ENCODE data around the gene LHFPL2.
A peak's percentile ranks its signal among the peaks of the same experiment; 100 is the strongest.

LHFPL2 gene

DNA sequence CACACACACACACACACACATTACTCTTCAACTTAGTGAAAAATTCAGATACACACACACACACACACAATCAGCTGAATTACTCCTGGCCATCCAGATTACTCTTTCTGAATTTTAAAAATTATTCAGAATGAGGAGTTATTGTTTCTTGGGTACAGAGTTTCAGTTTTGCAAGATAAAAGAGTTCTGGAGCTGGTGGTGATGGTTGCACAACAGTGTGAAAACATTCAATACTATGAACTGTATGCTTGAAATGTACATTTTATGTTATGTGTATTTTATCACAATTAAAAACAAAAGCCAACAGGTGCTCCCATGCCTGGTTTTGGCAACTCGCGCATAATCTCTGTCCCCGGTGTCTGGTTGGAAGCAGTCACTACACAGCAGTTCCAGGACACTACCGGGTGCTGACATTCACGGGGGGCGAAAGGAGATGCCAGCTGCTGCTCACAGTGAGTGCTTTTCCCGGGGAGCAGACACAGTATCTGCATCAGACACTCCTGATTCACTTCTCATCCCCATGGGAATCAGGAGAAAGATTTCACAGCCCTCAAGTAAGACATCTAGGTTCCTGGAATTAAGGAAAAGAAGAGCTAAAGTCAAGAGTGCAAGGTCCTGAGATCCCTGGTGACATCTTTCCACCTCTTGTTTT, 55.7 kb downstream of the LHFPL2 start:
- no peak for DNase-seq

- no peak for DNase-seq
Measured at GRCh38 chr5:78591972-78592700, 56.4 kb downstream of the LHFPL2 start.

- DNase-seq = no peak
Measured at GRCh38 chr5:78591138-78591612, 57.4 kb downstream of the LHFPL2 start.

GRCh38 chr5:78589923-78590322, 58.6 kb downstream of the LHFPL2 start:
- DNase-seq = no peak

GRCh38 chr5:78588507-78588906, 60.1 kb downstream of the LHFPL2 start:
- DNase-seq = no peak

- no peak for DNase-seq
Measured at GRCh38 chr5:78587775-78588291, 60.7 kb downstream of the LHFPL2 start.

DNA sequence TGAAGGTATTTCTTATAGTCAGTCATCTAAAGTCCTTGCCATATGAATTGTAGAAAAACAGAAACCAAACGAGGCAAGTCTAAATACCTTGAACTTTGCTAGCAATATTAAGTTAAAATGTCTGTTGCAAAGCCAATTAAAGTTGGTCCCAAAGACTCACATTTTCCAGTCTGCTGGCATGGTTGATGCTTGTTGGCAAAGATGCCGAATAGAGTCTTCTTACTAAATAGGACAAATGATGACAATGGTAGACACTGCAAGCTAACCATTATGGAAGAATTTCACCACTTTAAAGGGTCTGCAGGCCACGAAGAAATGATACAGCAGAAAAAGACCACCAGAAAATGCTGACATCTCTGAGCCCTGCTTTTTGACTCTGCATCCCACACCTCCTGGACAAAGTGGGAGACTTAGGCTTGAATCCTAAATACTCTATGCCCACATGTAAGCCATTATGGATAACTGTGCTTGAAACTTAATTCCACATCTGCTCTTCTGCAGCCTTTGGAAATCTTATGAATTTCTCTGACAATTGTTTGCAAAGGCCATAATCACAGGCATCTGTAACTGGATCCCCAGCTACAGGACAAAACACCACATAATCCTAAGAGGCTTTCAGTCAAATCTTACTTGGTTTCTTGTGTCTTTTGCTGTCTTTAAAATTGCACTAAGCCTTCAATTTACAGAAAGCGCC, 61.3 kb downstream of the LHFPL2 start:
- no peak for DNase-seq

DNA sequence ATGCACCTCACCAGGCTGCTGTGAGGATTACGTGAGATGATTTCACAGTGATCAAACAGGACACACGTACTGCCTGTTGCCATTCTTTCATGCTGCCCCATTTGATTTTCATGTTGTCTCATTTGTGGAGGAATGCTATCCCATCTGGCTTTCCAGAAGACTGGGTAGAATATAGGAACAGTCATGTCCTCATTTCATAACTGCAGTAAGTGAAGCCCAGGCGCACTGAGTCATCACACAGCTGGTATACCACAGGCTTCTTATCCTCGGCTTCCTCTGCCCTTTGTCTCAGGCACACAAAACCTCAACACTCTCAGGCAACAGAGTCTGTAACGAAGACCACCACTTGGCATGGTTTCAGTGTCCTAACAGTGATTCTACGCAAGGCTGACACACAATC, 62.3 kb downstream of the LHFPL2 start:
- DNase-seq = peak; percentile 25

DNA sequence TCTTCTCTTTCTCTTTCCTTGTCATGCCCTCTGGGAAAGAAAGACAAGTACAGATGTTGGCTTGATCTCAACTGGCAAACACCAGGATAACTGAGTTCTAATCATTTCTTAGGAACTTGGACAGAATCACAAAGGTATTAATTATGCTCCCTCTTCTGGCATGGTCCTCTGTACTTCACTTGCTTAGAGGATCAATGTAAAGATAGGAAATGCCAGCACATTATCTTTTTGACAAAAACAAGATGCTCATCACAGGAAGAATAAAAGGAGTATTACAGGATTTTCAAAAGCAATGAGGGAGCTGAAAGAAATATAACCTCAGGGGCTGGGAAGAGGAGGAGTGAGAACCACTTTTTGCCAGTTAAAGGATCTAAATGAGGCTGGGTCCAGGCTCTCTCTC, 70.6 kb downstream of the LHFPL2 start:
- no peak for DNase-seq

GRCh38 chr5:78577071-78577807, 71.3 kb downstream of the LHFPL2 start:
- DNase-seq = no peak

- DNase-seq = no peak
Measured at GRCh38 chr5:78576376-78576775, 72.2 kb downstream of the LHFPL2 start.

- DNase-seq = peak; percentile 34
Measured at GRCh38 chr5:78574731-78575161, 73.8 kb downstream of the LHFPL2 start.

DNA sequence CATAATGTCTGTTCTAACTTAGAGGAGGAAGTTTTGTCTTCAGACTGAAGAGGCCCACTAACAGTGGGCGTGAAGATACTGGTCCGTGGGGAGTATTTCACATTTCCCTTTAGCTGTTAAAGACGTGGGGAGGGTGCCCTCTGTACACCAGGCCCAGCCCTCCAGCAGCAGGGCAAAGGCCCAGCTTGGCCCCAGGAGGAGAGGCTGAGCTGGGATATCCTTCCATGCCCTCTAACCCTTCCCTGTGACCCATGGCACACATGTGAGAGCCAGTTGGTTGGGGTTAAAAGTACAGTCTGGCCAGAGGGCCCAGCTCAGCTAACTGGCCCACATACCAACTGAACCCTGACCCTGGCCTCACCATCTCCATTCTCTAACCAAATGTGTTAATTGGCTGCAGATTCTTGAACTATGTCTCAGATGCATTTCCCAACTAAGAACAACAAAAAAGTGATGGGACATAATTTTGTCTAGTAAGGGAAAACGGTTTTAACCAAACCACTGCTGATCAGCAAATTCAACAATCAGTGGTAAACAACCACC, 74.4 kb downstream of the LHFPL2 start:
- DNase-seq = no peak

DNA sequence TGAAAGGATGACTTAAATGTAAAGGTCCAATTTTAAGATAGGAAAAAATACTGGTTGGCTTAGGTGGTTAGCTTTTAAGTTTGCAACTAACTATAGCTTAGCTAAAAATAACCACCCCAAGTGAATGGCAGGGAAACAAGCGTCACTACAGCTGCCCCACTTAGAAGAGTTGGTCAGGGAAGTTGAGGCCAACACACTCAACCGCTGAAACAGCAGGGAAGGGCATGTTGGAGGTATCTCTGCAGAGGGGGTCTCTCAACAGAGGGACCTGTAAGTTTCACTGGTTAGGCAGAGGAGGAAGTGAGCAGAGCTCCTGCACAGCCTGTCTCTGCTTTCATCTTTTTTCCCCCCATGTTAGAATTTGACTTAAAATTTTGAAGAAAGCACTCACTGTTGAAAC, 75.3 kb downstream of the LHFPL2 start:
- DNase-seq = no peak

GRCh38 chr5:78570646-78571045, 77.9 kb downstream of the LHFPL2 start:
- DNase-seq = no peak

DNA sequence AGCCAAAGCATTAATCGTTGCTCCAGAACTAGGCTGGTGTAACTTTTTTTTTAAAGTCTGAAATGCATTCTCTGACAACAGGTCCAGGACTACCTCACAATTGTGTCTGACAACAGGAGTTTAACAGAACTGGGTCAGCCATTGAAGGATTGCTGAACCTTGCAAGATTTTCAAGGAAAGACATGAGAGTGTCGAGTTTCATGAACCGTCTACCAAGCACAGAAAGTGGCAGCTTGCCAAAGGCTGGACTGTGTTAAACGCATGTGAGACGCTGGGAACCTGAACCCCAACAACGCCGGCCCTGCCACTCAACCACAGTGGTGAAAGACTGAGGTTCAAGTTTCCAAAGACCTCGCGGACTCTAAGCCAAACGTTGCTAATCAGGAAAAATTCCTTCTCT, 79.1 kb downstream of the LHFPL2 start:
- DNase-seq = no peak

- no peak for DNase-seq
Measured at GRCh38 chr5:78568676-78569075, 79.9 kb downstream of the LHFPL2 start.

GRCh38 chr5:78568212-78568611, 80.4 kb downstream of the LHFPL2 start:
- DNase-seq = no peak

DNA sequence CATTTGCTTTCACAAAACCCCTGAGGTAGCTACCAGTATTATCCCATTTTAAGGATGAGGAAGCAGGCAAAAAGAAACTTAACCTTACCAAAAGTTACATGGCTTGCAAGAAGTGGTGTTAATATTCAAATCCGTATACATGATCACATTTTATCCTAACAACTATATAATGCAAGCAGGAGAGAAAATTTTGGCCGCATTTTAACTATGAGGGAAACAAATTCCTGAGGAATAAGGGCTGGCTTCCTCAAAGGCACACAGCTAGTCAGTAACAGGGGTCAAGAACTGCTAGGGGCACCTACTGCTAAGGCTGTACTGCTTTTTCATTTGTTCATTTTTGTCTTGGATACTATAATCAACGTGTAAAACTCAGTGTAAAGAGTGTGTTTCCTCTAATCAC, 81.0 kb downstream of the LHFPL2 start:
- no peak for DNase-seq

DNA sequence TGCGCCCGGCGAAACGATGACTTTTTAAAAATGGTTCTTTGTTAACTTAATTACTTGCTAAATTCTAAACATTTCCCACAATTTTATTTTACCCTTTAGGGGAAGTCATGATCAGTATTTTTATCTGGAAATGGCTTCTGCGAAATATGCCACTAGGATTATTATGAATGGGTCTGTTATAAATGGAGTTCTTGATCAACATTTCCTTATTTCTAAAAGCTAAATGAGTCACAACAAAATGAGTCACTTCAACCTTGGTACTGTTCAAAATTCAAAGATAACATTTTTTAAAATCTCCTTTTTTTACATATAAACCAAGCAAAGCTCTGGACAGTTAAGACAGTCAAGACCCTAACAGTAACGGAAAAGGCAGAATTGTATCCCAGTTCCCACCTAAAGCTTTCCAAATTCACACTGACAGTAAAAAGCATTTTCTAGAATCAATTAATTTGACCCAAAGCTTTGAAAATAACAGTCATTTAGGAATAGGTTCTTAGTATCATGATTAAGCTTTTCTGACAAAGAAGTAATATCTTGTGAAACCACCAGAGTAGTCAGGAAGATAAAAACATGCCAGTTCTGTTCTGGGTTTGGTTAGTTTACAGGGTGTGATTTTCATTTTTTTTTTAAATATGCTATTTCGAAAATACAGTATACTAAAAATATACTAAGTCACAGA, 81.7 kb downstream of the LHFPL2 start:
- peak; percentile 39 for DNase-seq

DNA sequence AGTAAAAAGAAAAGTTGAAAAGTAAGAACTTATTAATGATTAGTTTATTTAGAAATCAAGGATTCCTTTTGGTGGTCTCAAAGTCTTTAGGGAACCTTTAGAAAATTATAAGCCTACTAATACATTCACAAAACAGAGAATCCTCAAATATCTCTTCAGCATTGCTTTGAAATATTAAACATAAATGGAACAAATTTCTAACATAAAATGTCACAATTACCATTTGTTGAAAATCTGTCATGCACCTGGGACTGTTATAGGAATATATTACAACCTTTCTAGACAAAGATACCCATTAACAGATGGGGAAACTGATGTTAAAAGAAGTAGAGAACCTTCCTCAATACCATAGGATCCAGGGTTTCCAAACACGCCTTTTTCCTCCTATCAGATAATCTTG, 83.2 kb downstream of the LHFPL2 start:
- no peak for DNase-seq

DNA sequence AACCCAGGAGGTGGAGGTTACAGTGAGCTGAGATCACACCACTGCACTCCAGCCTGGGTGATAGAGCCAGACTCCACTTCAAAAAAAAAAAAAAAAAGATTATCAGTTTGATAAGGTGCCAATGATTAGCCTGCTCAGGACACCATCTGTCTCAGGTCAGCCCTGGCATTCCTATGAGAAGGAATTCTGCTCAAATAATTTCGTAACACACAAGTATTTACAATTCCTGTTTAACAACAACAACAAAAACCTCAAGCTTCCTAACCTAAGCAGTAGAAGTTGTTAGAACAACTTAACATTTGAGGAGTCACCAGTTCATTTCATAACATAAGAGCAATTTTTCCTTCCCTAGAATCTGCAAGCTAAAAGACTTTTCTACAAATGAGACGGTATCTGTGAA, 85.0 kb downstream of the LHFPL2 start:
- DNase-seq = no peak

Measured in activated CD4-positive, alpha-beta T cell treated with anti-CD3 and anti-CD28 coated beads, Interleukin-10, Interleukin-2, amounts not matched to agents 100 ng/mL and 50 ng/mL, durations not matched to agents 16 hours and 8 hours (primary cell).